K562 (cell line): ENCODE data around the gene TMEM158. TPM values are rescaled to one million over a fixed set of nuclear protein-coding genes. Genes with fewer than 3 reads are reported as not detected.

Experiments used
- FIP1L1 ChIP-seq: fragments of 200-400 bp; formaldehyde crosslinking; IDR thresholded peaks from 2 replicates; pipeline ENCODE4 v1.6.1; 2018; ENCODE audit warnings: mild to moderate bottlenecking, low read depth, low read length; ENCODE audit not compliant: poor library complexity, severe bottlenecking
- HLTF ChIP-seq: fragments of 450-650 bp; IDR thresholded peaks from 2 replicates; pipeline ENCODE4 v1.6.1; 2016
- KDM2B ChIP-seq: fragments of 250-450 bp; sonication (Bioruptor Pico); IDR thresholded peaks from 2 replicates; pipeline ENCODE4 v1.8.0; 2021; ENCODE audit warnings: mild to moderate bottlenecking, moderate library complexity
- MTA3 ChIP-seq: fragments of 450-650 bp; formaldehyde crosslinking; IDR thresholded peaks from 2 replicates; pipeline ENCODE4 v1.6.1; 2017; ENCODE audit warnings: mild to moderate bottlenecking, borderline replicate concordance
- RAD21 ChIP-seq, 2 experiments: fragments of 250-450 bp in 1 of 2; fragments of 450-650 bp in 1 of 2; sonication (Bioruptor Pico) in 1 of 2; formaldehyde crosslinking in 1 of 2; IDR thresholded peaks in 1 of 2; conservative IDR thresholded peaks in 1 of 2; 2 replicates each; pipeline versions ENCODE4 v1.4.0 to v1.8.0; 2020 to 2022; ENCODE audit warnings: mild to moderate bottlenecking in 2 of 2, moderate library complexity in 1 of 2
- RB1 ChIP-seq: fragments of 450-650 bp; IDR thresholded peaks from 2 replicates; pipeline ENCODE4 v1.6.1; 2017; ENCODE audit warnings: low read depth, mild to moderate bottlenecking
- RCOR1 ChIP-seq, 2 experiments: IDR thresholded peaks; 2 replicates each; pipeline ENCODE4 v1.6.1; 2012; ENCODE audit warnings: low read depth in 2 of 2, low read length in 2 of 2, borderline replicate concordance in 1 of 2, improper control_type of control experiment in 1 of 2
- RUNX1 ChIP-seq: sonication (generic); IDR thresholded peaks from 2 replicates; pipeline ENCODE4 v1.6.1; 2016; ENCODE audit warnings: antibody characterized with exemption, low read depth
- ZNF175 ChIP-seq: fragments of 200-800 bp; sonication (Bioruptor generic); IDR thresholded peaks from 2 replicates; pipeline ENCODE4 v1.6.1; 2016; ENCODE audit warnings: low read depth, mild to moderate bottlenecking, missing genetic modification characterization, missing compliant biosample characterization
- ZNF431 ChIP-seq: sonication (generic); formaldehyde crosslinking; IDR thresholded peaks from 2 replicates; pipeline ENCODE4 v1.8.0; 2022; ENCODE audit warnings: mild to moderate bottlenecking, missing genetic modification reagents
- polyA plus RNA-seq, 8 experiments: library from polyadenylated mRNA; depleted of rRNA in 4 of 8; stranded (reverse) in 5 of 8; unstranded in 3 of 8; fragments of >200 nt; fragmentation: Nextera tagmentation in 2 of 8; fragmentation: Illumina TruSeq in 1 of 8; extraction: Ambion mirVana in 2 of 8; extraction: Trizol in 1 of 8; gene quantifications; 2 replicates each; pipeline versions ENCODE4 v1.2.1 to v1.2.3, GENCODE V29; 2011 to 2014; ENCODE audit warnings: inconsistent platforms in 1 of 8, missing spikeins in 1 of 8
- total RNA-seq, 7 experiments: library from RNA; depleted of rRNA in 6 of 7; stranded (reverse); fragments of >200 nt in 6 of 7; fragmentation: Illumina TruSeq in 2 of 7; extraction: Trizol in 2 of 7; gene quantifications; 2 replicates each; pipeline versions ENCODE4 v1.2.1 to v1.2.3, GENCODE V29; 2011 to 2021; ENCODE audit warnings: low replicate concordance in 1 of 7
- TF ChIP-seq, protein P1 (sequence below): fragments of 250-450 bp; sonication (Bioruptor Pico); IDR thresholded peaks from 2 replicates; pipeline ENCODE4 v1.9.0; 2021; ENCODE audit warnings: mild to moderate bottlenecking, inconsistent platforms
- TF ChIP-seq, protein P2 (sequence below): sonication (generic); formaldehyde crosslinking; IDR thresholded peaks from 2 replicates; pipeline ENCODE4 v1.5.0; 2020; ENCODE audit warnings: missing genetic modification reagents
- TF ChIP-seq, protein P3 (sequence below): sonication (generic); formaldehyde crosslinking; IDR thresholded peaks from 2 replicates; pipeline ENCODE4 v1.9.0; 2022; ENCODE audit warnings: mild to moderate bottlenecking, missing genetic modification reagents
- TF ChIP-seq, protein P4 (sequence below): fragments of 450-650 bp; IDR thresholded peaks from 2 replicates; pipeline ENCODE4 v1.6.1; 2017; ENCODE audit warnings: antibody characterized with exemption, mild to moderate bottlenecking

The TMEM158 gene
- total and polyA plus RNA-seq, 9 of the 15 experiments (the other 6 are each of a cell fraction or from before 2014, with no cell fraction given) = 2.2 to 46.5 (median 8.4) TPM

DNA sequence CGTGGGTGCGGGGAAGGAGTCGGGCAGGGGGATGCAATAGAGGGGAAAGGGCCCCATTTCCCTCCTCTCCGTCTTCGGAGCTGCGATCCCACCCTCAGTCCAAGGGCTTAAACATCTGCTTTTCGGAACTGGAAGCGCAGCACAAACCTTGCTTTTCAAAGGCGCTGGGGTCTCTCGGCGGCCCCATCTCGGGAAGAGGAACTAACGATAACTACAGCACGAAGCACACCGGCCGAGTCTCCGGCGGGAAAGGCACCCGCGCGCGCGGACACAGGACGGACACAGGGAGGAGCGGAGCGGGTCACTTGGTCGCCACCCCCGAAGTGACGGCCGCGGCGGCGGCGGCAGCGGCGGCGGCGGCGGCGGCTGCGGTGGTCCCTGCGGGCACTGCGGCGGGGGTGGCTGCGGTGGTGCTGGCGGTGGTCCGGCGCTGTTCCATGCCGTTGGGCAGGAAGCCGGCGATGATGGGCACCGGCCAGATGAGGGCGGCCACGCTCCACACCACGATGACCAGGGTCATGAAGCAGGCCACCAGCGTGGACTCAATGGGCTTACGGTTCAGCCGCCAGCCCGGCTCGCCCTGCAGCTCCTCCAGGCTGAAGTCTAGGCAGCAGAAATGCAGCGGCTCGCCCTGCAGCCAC lies 1.1 kb downstream of the TMEM158 start (continued):
- TF ChIP-seq, protein P1, sequence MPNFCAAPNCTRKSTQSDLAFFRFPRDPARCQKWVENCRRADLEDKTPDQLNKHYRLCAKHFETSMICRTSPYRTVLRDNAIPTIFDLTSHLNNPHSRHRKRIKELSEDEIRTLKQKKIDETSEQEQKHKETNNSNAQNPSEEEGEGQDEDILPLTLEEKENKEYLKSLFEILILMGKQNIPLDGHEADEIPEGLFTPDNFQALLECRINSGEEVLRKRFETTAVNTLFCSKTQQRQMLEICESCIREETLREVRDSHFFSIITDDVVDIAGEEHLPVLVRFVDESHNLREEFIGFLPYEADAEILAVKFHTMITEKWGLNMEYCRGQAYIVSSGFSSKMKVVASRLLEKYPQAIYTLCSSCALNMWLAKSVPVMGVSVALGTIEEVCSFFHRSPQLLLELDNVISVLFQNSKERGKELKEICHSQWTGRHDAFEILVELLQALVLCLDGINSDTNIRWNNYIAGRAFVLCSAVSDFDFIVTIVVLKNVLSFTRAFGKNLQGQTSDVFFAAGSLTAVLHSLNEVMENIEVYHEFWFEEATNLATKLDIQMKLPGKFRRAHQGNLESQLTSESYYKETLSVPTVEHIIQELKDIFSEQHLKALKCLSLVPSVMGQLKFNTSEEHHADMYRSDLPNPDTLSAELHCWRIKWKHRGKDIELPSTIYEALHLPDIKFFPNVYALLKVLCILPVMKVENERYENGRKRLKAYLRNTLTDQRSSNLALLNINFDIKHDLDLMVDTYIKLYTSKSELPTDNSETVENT (CRISPR knock-in tag) = peak; percentile 85
- TF ChIP-seq KDM2B (CRISPR knock-in tag) = no peak
- peak; percentile 61 for TF ChIP-seq FIP1L1
- TF ChIP-seq ZNF431 (CRISPR knock-in tag) = 0 out of 2 replicates have a peak, but pooled peaks have one; percentile 41
- TF ChIP-seq HLTF = no peak
- peak; percentile 96 for TF ChIP-seq RB1
- 0 out of 2 replicates have a peak, but pooled peaks have one; percentile 40 for TF ChIP-seq RUNX1
- no peak for TF ChIP-seq ZNF175 (CRISPR knock-in tag)
- TF ChIP-seq, protein P2, sequence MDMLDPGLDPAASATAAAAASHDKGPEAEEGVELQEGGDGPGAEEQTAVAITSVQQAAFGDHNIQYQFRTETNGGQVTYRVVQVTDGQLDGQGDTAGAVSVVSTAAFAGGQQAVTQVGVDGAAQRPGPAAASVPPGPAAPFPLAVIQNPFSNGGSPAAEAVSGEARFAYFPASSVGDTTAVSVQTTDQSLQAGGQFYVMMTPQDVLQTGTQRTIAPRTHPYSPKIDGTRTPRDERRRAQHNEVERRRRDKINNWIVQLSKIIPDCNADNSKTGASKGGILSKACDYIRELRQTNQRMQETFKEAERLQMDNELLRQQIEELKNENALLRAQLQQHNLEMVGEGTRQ (CRISPR knock-in tag) = peak; percentile 8; the same call in 1 of the 2 replicates
- TF ChIP-seq MTA3 = peak; percentile 76; the same call in 1 of the 2 replicates
- TF ChIP-seq, protein P3, sequence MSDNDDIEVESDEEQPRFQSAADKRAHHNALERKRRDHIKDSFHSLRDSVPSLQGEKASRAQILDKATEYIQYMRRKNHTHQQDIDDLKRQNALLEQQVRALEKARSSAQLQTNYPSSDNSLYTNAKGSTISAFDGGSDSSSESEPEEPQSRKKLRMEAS (CRISPR knock-in tag) = peak; percentile 71
- peak; percentile 94 to 96 for TF ChIP-seq RAD21 (CRISPR knock-in tag; conservative IDR thresholded peaks at IDR 0.05 in 1 of 2, IDR thresholded peaks at IDR 0.05 in 1 of 2)
- TF ChIP-seq, protein P4, sequence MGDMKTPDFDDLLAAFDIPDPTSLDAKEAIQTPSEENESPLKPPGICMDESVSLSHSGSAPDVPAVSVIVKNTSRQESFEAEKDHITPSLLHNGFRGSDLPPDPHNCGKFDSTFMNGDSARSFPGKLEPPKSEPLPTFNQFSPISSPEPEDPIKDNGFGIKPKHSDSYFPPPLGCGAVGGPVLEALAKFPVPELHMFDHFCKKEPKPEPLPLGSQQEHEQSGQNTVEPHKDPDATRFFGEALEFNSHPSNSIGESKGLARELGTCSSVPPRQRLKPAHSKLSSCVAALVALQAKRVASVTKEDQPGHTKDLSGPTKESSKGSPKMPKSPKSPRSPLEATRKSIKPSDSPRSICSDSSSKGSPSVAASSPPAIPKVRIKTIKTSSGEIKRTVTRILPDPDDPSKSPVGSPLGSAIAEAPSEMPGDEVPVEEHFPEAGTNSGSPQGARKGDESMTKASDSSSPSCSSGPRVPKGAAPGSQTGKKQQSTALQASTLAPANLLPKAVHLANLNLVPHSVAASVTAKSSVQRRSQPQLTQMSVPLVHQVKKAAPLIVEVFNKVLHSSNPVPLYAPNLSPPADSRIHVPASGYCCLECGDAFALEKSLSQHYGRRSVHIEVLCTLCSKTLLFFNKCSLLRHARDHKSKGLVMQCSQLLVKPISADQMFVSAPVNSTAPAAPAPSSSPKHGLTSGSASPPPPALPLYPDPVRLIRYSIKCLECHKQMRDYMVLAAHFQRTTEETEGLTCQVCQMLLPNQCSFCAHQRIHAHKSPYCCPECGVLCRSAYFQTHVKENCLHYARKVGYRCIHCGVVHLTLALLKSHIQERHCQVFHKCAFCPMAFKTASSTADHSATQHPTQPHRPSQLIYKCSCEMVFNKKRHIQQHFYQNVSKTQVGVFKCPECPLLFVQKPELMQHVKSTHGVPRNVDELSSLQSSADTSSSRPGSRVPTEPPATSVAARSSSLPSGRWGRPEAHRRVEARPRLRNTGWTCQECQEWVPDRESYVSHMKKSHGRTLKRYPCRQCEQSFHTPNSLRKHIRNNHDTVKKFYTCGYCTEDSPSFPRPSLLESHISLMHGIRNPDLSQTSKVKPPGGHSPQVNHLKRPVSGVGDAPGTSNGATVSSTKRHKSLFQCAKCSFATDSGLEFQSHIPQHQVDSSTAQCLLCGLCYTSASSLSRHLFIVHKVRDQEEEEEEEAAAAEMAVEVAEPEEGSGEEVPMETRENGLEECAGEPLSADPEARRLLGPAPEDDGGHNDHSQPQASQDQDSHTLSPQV = peak; percentile 69
- TF ChIP-seq RCOR1 (IDR thresholded peaks at IDR 0.05; ENCODE audit: borderline replicate concordance in 1 of 2, low read depth in 2 of 2, low read length in 2 of 2) = peak in 1 of 2 experiments; percentile 25; a peak in 1 of 4 replicates
